ENCODE data around the gene L1CAM.

Gene L1CAM

DNA sequence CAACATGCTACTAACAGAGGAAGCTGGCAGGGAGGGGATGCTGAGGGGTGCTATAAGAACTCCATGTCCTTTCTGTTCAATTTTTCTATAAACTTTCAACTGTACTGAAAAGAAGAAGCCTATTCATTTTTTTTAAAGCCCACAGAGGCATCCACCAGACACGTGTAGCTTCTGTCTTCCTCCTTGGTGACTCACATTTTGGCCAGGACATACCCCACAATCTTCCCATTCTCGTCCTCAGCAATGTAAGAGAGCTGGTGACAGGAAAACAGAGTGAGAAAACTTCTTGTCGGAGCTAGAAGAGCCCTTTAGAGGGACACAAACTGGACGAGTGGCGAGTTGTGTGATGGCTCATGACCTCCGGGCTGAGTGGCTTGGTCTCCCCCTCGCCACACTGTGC, 47.8 kb upstream of the L1CAM start:
- TF ChIP-seq, protein P1, sequence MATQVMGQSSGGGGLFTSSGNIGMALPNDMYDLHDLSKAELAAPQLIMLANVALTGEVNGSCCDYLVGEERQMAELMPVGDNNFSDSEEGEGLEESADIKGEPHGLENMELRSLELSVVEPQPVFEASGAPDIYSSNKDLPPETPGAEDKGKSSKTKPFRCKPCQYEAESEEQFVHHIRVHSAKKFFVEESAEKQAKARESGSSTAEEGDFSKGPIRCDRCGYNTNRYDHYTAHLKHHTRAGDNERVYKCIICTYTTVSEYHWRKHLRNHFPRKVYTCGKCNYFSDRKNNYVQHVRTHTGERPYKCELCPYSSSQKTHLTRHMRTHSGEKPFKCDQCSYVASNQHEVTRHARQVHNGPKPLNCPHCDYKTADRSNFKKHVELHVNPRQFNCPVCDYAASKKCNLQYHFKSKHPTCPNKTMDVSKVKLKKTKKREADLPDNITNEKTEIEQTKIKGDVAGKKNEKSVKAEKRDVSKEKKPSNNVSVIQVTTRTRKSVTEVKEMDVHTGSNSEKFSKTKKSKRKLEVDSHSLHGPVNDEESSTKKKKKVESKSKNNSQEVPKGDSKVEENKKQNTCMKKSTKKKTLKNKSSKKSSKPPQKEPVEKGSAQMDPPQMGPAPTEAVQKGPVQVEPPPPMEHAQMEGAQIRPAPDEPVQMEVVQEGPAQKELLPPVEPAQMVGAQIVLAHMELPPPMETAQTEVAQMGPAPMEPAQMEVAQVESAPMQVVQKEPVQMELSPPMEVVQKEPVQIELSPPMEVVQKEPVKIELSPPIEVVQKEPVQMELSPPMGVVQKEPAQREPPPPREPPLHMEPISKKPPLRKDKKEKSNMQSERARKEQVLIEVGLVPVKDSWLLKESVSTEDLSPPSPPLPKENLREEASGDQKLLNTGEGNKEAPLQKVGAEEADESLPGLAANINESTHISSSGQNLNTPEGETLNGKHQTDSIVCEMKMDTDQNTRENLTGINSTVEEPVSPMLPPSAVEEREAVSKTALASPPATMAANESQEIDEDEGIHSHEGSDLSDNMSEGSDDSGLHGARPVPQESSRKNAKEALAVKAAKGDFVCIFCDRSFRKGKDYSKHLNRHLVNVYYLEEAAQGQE (IDR thresholded peaks at IDR 0.05; ENCODE audit: insufficient read depth in 1 of 2, low read depth in 2 of 2, low read length in 2 of 2), result no peak
- TF ChIP-seq POLR2AphosphoS5 (IDR thresholded peaks at IDR 0.05; ENCODE audit: low read depth, low read length) (no peak), FOXP2 (optimal IDR thresholded peaks at IDR 0.05; ENCODE audit: borderline replicate concordance, extremely low read depth, extremely low read length, insufficient read depth) (no peak), TAF1 (IDR thresholded peaks at IDR 0.05; ENCODE audit: borderline replicate concordance, insufficient read depth, low read length) (no peak), SIN3A (IDR thresholded peaks at IDR 0.05; ENCODE audit: borderline replicate concordance, insufficient read depth, low read length) (no peak)

DNA sequence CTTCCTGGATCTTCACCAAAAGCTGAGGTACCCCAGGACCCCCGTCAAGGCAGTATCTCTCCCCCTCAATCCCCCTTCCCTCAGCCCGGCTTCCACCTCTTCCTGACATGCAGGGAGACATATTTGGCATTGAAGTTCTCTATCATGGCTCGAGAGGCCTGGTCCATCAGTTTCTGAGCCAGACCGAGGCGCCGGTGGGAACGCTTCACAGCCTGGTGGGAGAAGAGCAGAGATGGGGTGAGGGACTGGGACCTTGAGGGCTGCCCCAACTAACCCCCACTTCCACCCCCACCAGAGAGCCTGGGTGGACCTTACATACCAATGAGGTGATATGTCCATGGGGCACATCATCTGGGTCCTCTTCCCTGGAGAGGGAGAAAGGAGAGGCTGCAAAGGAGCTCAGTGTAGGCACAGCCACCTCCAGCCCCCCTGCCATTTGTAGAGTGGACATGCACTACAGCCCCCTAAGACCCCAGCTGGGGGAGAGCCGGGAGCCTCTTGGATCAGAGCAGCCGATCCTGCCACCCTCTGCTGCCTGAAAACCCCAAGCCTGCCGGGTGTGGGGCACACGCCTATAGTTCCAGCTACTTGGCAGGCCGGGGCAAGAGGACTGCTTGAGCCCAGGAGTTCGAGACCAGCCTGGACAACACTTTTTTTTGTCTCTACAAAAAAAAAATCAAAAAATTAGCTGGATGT, 46.4 kb upstream of the L1CAM start:
- TF ChIP-seq SIN3A (IDR thresholded peaks at IDR 0.05; ENCODE audit: borderline replicate concordance, insufficient read depth, low read length), result no peak
- no peak for TF ChIP-seq FOXP2 (optimal IDR thresholded peaks at IDR 0.05; ENCODE audit: borderline replicate concordance, extremely low read depth, extremely low read length, insufficient read depth)
- TF ChIP-seq, protein P1 (IDR thresholded peaks at IDR 0.05; ENCODE audit: insufficient read depth in 1 of 2, low read depth in 2 of 2, low read length in 2 of 2), result no peak
- no peak for TF ChIP-seq TAF1 (IDR thresholded peaks at IDR 0.05; ENCODE audit: borderline replicate concordance, insufficient read depth, low read length)
- no peak for TF ChIP-seq POLR2AphosphoS5 (IDR thresholded peaks at IDR 0.05; ENCODE audit: low read depth, low read length)

DNA sequence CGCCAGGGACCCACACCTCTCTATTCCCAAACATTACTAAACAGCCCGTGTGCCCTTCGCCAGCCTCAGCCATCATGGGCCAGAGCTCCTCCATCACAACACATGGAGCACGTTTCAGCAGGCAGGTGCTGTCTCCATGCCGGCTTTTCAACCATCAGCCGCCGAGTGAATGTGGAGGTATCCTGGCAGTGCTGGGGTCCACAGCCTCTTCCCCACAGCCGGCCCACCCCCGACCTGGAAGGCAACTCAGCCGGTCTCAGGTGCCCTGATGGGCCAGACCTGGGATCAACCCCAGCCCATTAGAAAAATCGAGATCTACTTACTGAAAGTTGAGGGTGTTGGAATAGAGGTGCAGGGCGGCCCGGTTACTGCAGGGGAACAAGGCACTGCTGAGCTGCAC, 45.8 kb upstream of the L1CAM start:
- TF ChIP-seq SIN3A (IDR thresholded peaks at IDR 0.05; ENCODE audit: borderline replicate concordance, insufficient read depth, low read length) (no peak), TAF1 (IDR thresholded peaks at IDR 0.05; ENCODE audit: borderline replicate concordance, insufficient read depth, low read length) (no peak), POLR2AphosphoS5 (IDR thresholded peaks at IDR 0.05; ENCODE audit: low read depth, low read length) (no peak), FOXP2 (optimal IDR thresholded peaks at IDR 0.05; ENCODE audit: borderline replicate concordance, extremely low read depth, extremely low read length, insufficient read depth) (no peak)
- TF ChIP-seq, protein P1 (IDR thresholded peaks at IDR 0.05; ENCODE audit: insufficient read depth in 1 of 2, low read depth in 2 of 2, low read length in 2 of 2), result no peak

DNA sequence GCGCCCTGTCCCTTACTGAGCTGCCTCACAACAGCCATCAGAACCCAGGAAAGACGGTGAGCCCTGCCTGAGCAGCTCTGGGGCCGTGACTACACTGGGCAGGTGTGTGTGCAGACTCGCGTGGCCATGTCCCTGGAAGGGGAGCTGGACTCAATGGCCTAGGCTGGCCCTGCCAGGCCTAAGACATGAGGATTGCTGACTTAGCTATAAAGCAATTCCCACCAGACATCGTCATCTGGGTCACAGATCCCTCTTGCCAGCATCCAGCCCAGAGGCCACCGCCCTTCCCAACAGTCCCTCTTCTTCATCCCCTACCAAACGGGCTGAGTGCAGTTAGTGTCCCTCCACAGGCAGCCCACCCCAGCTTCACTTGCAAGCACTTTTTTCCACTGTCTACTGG, 45.2 kb upstream of the L1CAM start:
- TF ChIP-seq POLR2AphosphoS5 (IDR thresholded peaks at IDR 0.05; ENCODE audit: low read depth, low read length) (no peak), FOXP2 (optimal IDR thresholded peaks at IDR 0.05; ENCODE audit: borderline replicate concordance, extremely low read depth, extremely low read length, insufficient read depth) (no peak), SIN3A (IDR thresholded peaks at IDR 0.05; ENCODE audit: borderline replicate concordance, insufficient read depth, low read length) (no peak), TAF1 (IDR thresholded peaks at IDR 0.05; ENCODE audit: borderline replicate concordance, insufficient read depth, low read length) (no peak)
- TF ChIP-seq, protein P1 (IDR thresholded peaks at IDR 0.05; ENCODE audit: insufficient read depth in 1 of 2, low read depth in 2 of 2, low read length in 2 of 2), result no peak
